Neural crest cell (in vitro differentiated cells): Measurements from ENCODE around the gene RXYLT1. TPM values are rescaled to one million over a fixed set of nuclear protein-coding genes. Genes with fewer than 3 reads are reported as not detected.
A peak's percentile ranks its signal among the peaks of the same experiment; 100 is the strongest.

Experiments
- DNase-seq: peaks from one replicate; pipeline ENCODE4 v3.0.0; 2021; ENCODE audit warnings: low read depth, mixed read lengths, low spot score
- H3K27ac Mint-ChIP-seq: one replicate; pipeline ENCODE4 v1.8.0; 2021; ENCODE audit warnings: mild to moderate bottlenecking, mixed read lengths; ENCODE audit not compliant: unreplicated experiment
- H3K27me3 Mint-ChIP-seq: 2 replicates; pipeline ENCODE4 v1.8.0; 2021; ENCODE audit warnings: low read depth, mild to moderate bottlenecking, mixed read lengths
- H3K36me3 Mint-ChIP-seq: 2 replicates; pipeline ENCODE4 v1.8.0; 2021; ENCODE audit warnings: low read depth, mild to moderate bottlenecking, mixed read lengths
- H3K4me1 Mint-ChIP-seq: 2 replicates; pipeline ENCODE4 v1.8.0; 2021; ENCODE audit warnings: mixed read lengths
- H3K4me3 Mint-ChIP-seq: one replicate; pipeline ENCODE4 v1.8.0; 2021; ENCODE audit warnings: mild to moderate bottlenecking, mixed read lengths
- H3K9me3 Mint-ChIP-seq: 2 replicates; pipeline ENCODE4 v1.8.0; 2021; ENCODE audit warnings: mixed read lengths
- CTCF ChIP-seq: fragments of 200-600 bp; sonication (generic); conservative IDR thresholded peaks from 2 replicates; pipeline ENCODE4 v1.5.0; 2021; ENCODE audit warnings: antibody characterized with exemption, mild to moderate bottlenecking
- total RNA-seq: library from RNA; stranded (reverse); gene quantifications from 2 replicates; pipeline ENCODE4 v1.2.1, GENCODE V29; 2021

RXYLT1 gene
- total RNA-seq, 1 donor from 2014 or later: 20.8 TPM

DNA sequence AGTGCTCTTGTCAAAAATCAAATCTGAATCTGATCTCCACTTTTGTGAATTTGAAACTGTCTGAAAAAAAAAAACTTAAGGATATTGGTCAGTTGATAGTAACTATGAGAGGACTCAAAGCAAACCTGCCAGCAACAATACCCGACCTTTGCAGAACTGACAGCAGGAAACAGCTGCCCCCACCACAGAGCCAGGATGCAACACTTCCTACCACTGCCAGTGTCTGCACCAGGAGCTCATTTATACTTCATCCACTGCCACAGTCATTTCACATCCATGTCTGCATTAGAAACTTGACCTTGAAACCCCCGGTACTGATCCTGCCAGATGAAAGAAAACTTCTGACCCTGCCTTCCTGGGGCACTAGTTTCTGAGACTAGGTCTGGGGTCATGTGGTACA is 27.4 kb upstream of the RXYLT1 start:
- DNase-seq: no peak
- Mint-ChIP-seq H3K27ac (no peak overlapping the region), H3K4me1 (peaks cover 8% of the 10 kb centered on the region), H3K4me3 (no peak overlapping the region), H3K27me3 (no peaks in the 10 kb centered on the region), H3K9me3 (peaks cover 3% of the 10 kb centered on the region), H3K36me3 (no peaks in the 10 kb centered on the region)
- TF ChIP-seq CTCF: no peak

- no peaks in the 10 kb centered on the region for H3K36me3 Mint-ChIP-seq
- no peak for DNase-seq
- no peak for TF ChIP-seq CTCF
- H3K27me3 Mint-ChIP-seq: no peaks in the 10 kb centered on the region
- peaks cover 8% of the 10 kb centered on the region for H3K4me1 Mint-ChIP-seq
- H3K4me3 Mint-ChIP-seq: no peak overlapping the region
- no peak overlapping the region for H3K27ac Mint-ChIP-seq
- peaks cover 3% of the 10 kb centered on the region for H3K9me3 Mint-ChIP-seq
Observed at GRCh38 chr12:63752841-63753240, 26.9 kb upstream of the RXYLT1 start.

DNA sequence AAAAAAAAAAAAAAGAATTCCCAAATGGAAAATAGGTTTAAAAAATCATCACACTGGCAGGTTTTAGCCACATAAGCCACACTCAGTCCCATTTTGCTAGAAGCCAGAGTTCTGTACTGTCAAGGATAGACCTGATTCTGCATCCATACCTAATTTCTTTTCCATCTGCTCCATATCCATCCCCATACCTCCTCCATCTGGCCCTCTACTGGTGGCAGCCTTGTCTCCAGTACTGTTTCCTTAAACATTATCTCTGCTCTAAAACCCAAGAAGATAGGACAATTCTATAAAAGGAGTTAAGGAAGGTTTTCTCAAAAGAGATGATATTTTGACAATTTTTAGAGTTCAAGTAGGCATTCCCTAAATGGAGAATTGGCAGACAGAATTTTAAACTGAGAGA is 26.0 kb upstream of the RXYLT1 start:
- no peak overlapping the region for H3K4me3 Mint-ChIP-seq
- peak; percentile 26 for TF ChIP-seq CTCF
- H3K27me3 Mint-ChIP-seq: no peaks in the 10 kb centered on the region
- H3K9me3 Mint-ChIP-seq: peaks cover 3% of the 10 kb centered on the region
- no peak overlapping the region for H3K27ac Mint-ChIP-seq
- H3K36me3 Mint-ChIP-seq: no peaks in the 10 kb centered on the region
- DNase-seq: no peak
- H3K4me1 Mint-ChIP-seq: peaks cover 8% of the 10 kb centered on the region

- H3K27me3 Mint-ChIP-seq: no peaks in the 10 kb centered on the region
- H3K4me1 Mint-ChIP-seq: no peaks in the 10 kb centered on the region
- no peaks in the 10 kb centered on the region for H3K36me3 Mint-ChIP-seq
- H3K4me3 Mint-ChIP-seq: no peak overlapping the region
- H3K9me3 Mint-ChIP-seq: no peaks in the 10 kb centered on the region
- TF ChIP-seq CTCF: no peak
- no peak for DNase-seq
- H3K27ac Mint-ChIP-seq: no peak overlapping the region
Observed at GRCh38 chr12:63764481-63764880, 15.2 kb upstream of the RXYLT1 start.

DNA sequence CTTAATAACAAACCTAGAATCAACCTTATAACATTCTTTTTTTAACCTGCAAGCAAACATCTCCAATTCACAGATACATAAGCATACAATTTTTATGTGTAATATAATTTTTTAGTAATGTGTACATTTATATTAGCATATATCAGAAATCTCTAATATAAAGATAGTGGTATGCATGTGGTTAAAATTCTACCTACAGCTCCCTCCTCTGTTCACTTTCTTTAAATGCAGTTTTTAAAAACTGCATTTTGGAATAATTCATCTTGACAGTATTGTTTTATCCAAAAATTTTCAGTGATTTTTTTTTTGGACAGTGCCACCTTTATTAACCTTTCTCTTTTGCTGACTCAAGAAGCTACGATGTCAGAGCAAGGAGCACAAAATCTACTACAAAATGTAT is 13.2 kb upstream of the RXYLT1 start:
- H3K27ac Mint-ChIP-seq: no peak overlapping the region
- no peaks in the 10 kb centered on the region for H3K36me3 Mint-ChIP-seq
- no peak for TF ChIP-seq CTCF
- DNase-seq: no peak
- H3K9me3 Mint-ChIP-seq: peaks cover under 1% of the 10 kb centered on the region
- H3K4me1 Mint-ChIP-seq: no peaks in the 10 kb centered on the region
- no peak overlapping the region for H3K4me3 Mint-ChIP-seq
- no peaks in the 10 kb centered on the region for H3K27me3 Mint-ChIP-seq

- Mint-ChIP-seq H3K27ac (no peak overlapping the region), H3K27me3 (no peaks in the 10 kb centered on the region), H3K4me3 (no peak overlapping the region), H3K9me3 (peaks cover 5% of the 10 kb centered on the region), H3K36me3 (no peaks in the 10 kb centered on the region), H3K4me1 (no peaks in the 10 kb centered on the region)
- no peak for DNase-seq
- TF ChIP-seq CTCF: no peak
Observed at GRCh38 chr12:63770375-63770774, 9.3 kb upstream of the RXYLT1 start.
